Natural killer cell (primary cell): ENCODE results near the gene CDC6. TPM values are rescaled to one million over a fixed set of nuclear protein-coding genes. Genes with fewer than 3 reads are reported as not detected.

ENCODE experiments used
- ATAC-seq, 3 donors: fragments of 150-1000 bp in 2 of 3; fragments of 200-7000 bp in 1 of 3; cut with Tn5 transposase; 1 replicate in 1 of 3; 2 replicates in 2 of 3; pipeline ENCODE4 v1.10.0; 2021; ENCODE audit warnings: mild to moderate bottlenecking in 2 of 3, moderate library complexity in 2 of 3
- DNase-seq, 2 donors: peaks; one replicate each; pipeline versions ENCODE4 v3.0.0 to v3.0.0-alpha.2; 2013 to 2021; ENCODE audit warnings: mixed read lengths in 1 of 2
- H3K27ac ChIP-seq: one replicate; pipeline ENCODE4 v1.5.1; 2013; ENCODE audit warnings: mild to moderate bottlenecking, low read length
- H3K27me3 ChIP-seq: one replicate; pipeline ENCODE4 v1.6.1; 2013; ENCODE audit warnings: low read length; ENCODE audit not compliant: control insufficient read depth, insufficient read depth
- H3K36me3 ChIP-seq: one replicate; pipeline ENCODE4 v1.6.1; 2013; ENCODE audit warnings: low read length; ENCODE audit not compliant: control insufficient read depth, insufficient read depth
- H3K4me1 ChIP-seq: one replicate; pipeline ENCODE4 v1.6.1; 2013; ENCODE audit warnings: low read length; ENCODE audit not compliant: control insufficient read depth, insufficient read depth
- H3K4me3 ChIP-seq: one replicate; pipeline ENCODE4 v1.5.1; 2013; ENCODE audit warnings: low read length
- H3K9me3 ChIP-seq: one replicate; pipeline ENCODE4 v1.6.1; 2013; ENCODE audit warnings: low read length; ENCODE audit not compliant: control insufficient read depth, insufficient read depth
- H3K27ac Mint-ChIP-seq, 2 donors: one replicate each; pipeline ENCODE4 v1.8.0; 2022; ENCODE audit warnings: mild to moderate bottlenecking in 2 of 2, mixed read lengths in 2 of 2, moderate library complexity in 1 of 2
- H3K27me3 Mint-ChIP-seq, 2 donors: one replicate each; pipeline ENCODE4 v1.8.0; 2022; ENCODE audit warnings: low read depth in 2 of 2, mixed read lengths in 2 of 2
- H3K36me3 Mint-ChIP-seq: one replicate; pipeline ENCODE4 v1.8.0; 2022; ENCODE audit warnings: mixed read lengths
- H3K4me1 Mint-ChIP-seq, 2 donors: one replicate each; pipeline ENCODE4 v1.8.0; 2022; ENCODE audit warnings: mixed read lengths in 2 of 2
- H3K4me3 Mint-ChIP-seq: one replicate; pipeline ENCODE4 v1.8.0; 2022; ENCODE audit warnings: mild to moderate bottlenecking, moderate library complexity, mixed read lengths
- H3K9me3 Mint-ChIP-seq, 2 donors: one replicate each; pipeline ENCODE4 v1.8.0; 2022; ENCODE audit warnings: mixed read lengths in 2 of 2
- WGBS: methylation state at CpG from one replicate; pipeline ENCODE4 v1.1.7; 2013; ENCODE audit warnings: missing lambda C conversion rate; ENCODE audit not compliant: insufficient coverage; 5-methylcytosine and 5-hydroxymethylcytosine counted together
- intact Hi-C: fragments of 100-400 bp; cut with micrococcal nuclease; formaldehyde crosslinking; loops from one replicate; pipeline ENCODE4 v1.14.2; 2022
- total RNA-seq, 4 donors: library from RNA; stranded (reverse); fragments of 120-200 nt in 1 of 4; gene quantifications; one replicate each; pipeline versions ENCODE4 v1.2.3 to v1.2.4, GENCODE V29; 2013 to 2022
- TF ChIP-seq, protein P1 (sequence below): fragments of 200-600 bp; IDR thresholded peaks from one replicate; pipeline ENCODE4 v1.8.0; 2022; ENCODE audit warnings: antibody characterized with exemption

CDC6 gene
- total RNA-seq, 3 donors from 2014 or later (not counting 1 experiment from before 2014, with no cell fraction given), result 3.4 to 4.9 (median 3.8) TPM

DNA sequence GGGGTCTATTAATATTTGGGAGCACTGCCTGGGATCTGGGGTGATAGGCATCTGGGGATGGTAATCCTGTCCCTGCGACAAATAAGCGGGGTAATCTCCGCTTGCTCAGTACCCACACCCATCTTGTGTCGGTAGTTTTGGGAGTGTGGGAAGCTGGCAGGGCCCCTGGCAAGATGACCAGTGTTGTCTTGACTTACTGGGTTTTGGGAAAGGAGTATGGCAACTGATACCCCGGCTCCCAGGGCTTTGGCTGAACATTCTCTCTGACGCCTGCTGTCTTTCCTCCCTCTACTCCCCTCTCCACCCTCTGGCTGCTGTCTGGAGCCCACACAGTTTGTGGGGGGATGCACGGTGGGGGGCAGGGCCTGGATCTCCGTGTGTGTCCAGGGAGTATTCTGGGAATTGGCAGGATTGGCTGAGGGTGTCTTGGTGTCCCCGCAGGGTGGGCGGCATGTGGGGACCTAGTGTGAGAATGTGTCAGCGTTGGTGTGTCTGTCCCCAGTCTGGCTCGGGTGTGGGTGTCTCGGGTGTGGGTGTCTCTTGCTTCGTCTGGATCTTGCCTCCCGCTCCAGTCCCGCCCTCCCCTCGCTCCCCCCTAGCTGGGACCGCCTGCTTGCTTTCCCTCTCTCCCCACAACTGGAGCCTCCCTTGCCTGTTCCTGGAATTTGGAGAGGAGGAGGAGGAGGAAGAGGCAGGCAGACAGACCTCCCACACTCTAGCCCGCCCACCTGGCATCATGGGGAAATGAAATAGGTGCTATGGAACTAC is 33.3 kb downstream of the CDC6 start:
- DNase-seq (peak; percentile 60 to 76), ATAC-seq (no peak)
- no peaks in the 10 kb centered on the region for H3K36me3 Mint-ChIP-seq
- Histone ChIP-seq H3K27ac (peak overlapping the region; percentile 98), H3K36me3 (no peaks in the 10 kb centered on the region), H3K4me1 (peaks cover 95% of the 10 kb centered on the region), H3K27me3 (no peaks in the 10 kb centered on the region), H3K4me3 (peak overlapping the region; percentile 58), H3K9me3 (no peaks in the 10 kb centered on the region)
- peaks cover 78 to 91% of the 10 kb centered on the region in 2 donors for H3K4me1 Mint-ChIP-seq
- TF ChIP-seq, protein P1, sequence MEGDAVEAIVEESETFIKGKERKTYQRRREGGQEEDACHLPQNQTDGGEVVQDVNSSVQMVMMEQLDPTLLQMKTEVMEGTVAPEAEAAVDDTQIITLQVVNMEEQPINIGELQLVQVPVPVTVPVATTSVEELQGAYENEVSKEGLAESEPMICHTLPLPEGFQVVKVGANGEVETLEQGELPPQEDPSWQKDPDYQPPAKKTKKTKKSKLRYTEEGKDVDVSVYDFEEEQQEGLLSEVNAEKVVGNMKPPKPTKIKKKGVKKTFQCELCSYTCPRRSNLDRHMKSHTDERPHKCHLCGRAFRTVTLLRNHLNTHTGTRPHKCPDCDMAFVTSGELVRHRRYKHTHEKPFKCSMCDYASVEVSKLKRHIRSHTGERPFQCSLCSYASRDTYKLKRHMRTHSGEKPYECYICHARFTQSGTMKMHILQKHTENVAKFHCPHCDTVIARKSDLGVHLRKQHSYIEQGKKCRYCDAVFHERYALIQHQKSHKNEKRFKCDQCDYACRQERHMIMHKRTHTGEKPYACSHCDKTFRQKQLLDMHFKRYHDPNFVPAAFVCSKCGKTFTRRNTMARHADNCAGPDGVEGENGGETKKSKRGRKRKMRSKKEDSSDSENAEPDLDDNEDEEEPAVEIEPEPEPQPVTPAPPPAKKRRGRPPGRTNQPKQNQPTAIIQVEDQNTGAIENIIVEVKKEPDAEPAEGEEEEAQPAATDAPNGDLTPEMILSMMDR, result no peak
- intact Hi-C loops, result loop anchor here (5.0 kb wide), 2 partner anchors 221 to 554 kb away; no protein-coding TSS in a partner anchor
- WGBS, result 56% methylated on average over 12 of the region's 19 CpGs
- H3K27ac Mint-ChIP-seq, result peak overlapping the region; percentile 99
- peak overlapping the region; percentile 94 for H3K4me3 Mint-ChIP-seq
- H3K9me3 Mint-ChIP-seq, result no peaks in the 10 kb centered on the region
- H3K27me3 Mint-ChIP-seq, result no peaks in the 10 kb centered on the region

DNA sequence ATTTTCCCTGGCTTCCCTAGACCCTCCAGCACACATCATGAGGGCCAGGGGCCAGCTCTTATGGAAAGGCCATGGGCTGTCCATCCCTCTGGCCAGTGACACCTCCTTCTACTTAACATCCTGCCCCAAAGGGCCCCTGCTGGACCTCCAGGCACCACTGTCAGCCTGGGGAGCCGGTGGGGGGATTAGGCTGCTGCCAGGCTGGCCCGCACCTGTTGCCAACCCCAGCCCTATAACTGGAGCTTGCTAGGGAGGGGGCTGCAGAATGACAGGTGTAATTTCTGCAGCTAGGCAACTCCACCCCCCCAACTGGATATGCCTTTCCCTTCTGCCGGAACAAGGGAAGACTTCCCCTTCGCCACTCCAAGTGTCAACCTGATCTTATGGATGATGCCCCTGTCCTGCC is 33.8 kb downstream of the CDC6 start:
- H3K27me3 Mint-ChIP-seq, result no peaks in the 10 kb centered on the region
- 85% methylated on average over 4 of the region's 4 CpGs for WGBS

DNA sequence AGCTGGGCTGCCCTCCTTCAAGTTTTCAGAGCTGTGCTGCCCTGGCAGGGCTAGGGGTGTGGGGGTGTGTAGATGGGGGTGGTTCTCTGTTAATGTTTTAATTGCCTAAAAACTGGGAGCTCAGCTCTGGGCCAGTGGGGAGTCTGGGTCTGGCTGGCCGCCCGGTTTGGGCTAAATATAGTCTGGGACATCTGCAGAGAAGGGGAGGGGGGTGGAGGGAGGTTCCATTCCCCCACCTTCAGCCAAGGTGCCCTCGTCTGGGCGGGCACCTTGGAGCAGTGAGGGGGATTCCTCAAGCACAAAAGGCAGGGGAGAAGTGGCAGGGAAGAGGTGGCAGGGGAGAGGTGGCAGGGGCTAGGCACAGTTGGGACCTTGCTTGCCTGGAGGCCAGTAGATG is 34.3 kb downstream of the CDC6 start:
- no peak for DNase-seq
- Histone ChIP-seq H3K27ac (peak overlapping the region; percentile 98), H3K9me3 (no peaks in the 10 kb centered on the region), H3K27me3 (no peaks in the 10 kb centered on the region), H3K36me3 (no peaks in the 10 kb centered on the region), H3K4me1 (peaks cover 95% of the 10 kb centered on the region), H3K4me3 (peak overlapping the region; percentile 58)
- H3K27ac Mint-ChIP-seq, result peak overlapping the region; percentile 99
- H3K36me3 Mint-ChIP-seq, result no peaks in the 10 kb centered on the region
- H3K9me3 Mint-ChIP-seq, result no peaks in the 10 kb centered on the region
- H3K4me1 Mint-ChIP-seq, result peaks cover 81 to 95% of the 10 kb centered on the region in 2 donors
- no peak for ATAC-seq
- WGBS, result 8% methylated on average over 4 of the region's 4 CpGs
- H3K27me3 Mint-ChIP-seq, result no peaks in the 10 kb centered on the region
- TF ChIP-seq, protein P1, result no peak
- intact Hi-C loops, result loop anchor here (2.0 to 5.0 kb wide), 3 partner anchors 35 to 555 kb away; partner anchors contain the start of gene CDC6
- H3K4me3 Mint-ChIP-seq, result peak overlapping the region; percentile 94

More for the DNA sequence above, 33.8 kb downstream of the CDC6 start:
- Mint-ChIP-seq H3K9me3 (no peaks in the 10 kb centered on the region), H3K4me1 (peaks cover 79 to 91% of the 10 kb centered on the region in 2 donors), H3K36me3 (no peaks in the 10 kb centered on the region), H3K27ac (peak overlapping the region; percentile 99), H3K4me3 (peak overlapping the region; percentile 94)
- H3K27ac ChIP-seq, result peak overlapping the region; percentile 98
- H3K36me3 ChIP-seq, result no peaks in the 10 kb centered on the region
- peak overlapping the region; percentile 58 for H3K4me3 ChIP-seq
- TF ChIP-seq, protein P1, result no peak
- no peaks in the 10 kb centered on the region for H3K27me3 ChIP-seq
- no peaks in the 10 kb centered on the region for H3K9me3 ChIP-seq
- peaks cover 95% of the 10 kb centered on the region for H3K4me1 ChIP-seq
- intact Hi-C loops, result loop anchor here (5.0 kb wide), 2 partner anchors 221 to 554 kb away; no protein-coding TSS in a partner anchor
- ATAC-seq (no peak), DNase-seq (no peak)
